H7 (cell line): ENCODE measurements around the gene CIAO3. TPM values are rescaled to one million over a fixed set of nuclear protein-coding genes. Genes with fewer than 3 reads are reported as not detected.
A peak's percentile ranks its signal among the peaks of the same experiment; 100 is the strongest.
"Not testable (repeated sequence)": the region's sequence is repeated elsewhere in the genome, so short reads cannot be mapped to it uniquely, and the experiment has no call there.

Source experiments
- DNase-seq: peaks from one replicate; pipeline ENCODE4 v3.0.0; 2012
- H3K27me3 ChIP-seq: 2 replicates; pipeline ENCODE4 v1.6.0; 2011; ENCODE audit warnings: mild to moderate bottlenecking, low read length; ENCODE audit not compliant: control insufficient read depth, insufficient read depth
- H3K36me3 ChIP-seq: replicated peaks from 2 replicates; pipeline ENCODE4 v1.5.1; 2011; ENCODE audit warnings: low read length; ENCODE audit not compliant: control insufficient read depth, insufficient read depth
- H3K4me3 ChIP-seq: 2 replicates; pipeline ENCODE4 v1.5.1; 2011; ENCODE audit warnings: low read depth, mild to moderate bottlenecking, control low read depth, low read length, moderate library complexity; ENCODE audit not compliant: insufficient read depth
- total RNA-seq: library from RNA; depleted of rRNA; stranded (reverse); fragments of >200 nt; shearing (Covaris generic); gene quantifications from 2 replicates; pipeline ENCODE4 v1.2.3, GENCODE V29; 2014

CIAO3 gene
- total RNA-seq, 1 experiment from 2014 or later: 46.1 TPM

DNA sequence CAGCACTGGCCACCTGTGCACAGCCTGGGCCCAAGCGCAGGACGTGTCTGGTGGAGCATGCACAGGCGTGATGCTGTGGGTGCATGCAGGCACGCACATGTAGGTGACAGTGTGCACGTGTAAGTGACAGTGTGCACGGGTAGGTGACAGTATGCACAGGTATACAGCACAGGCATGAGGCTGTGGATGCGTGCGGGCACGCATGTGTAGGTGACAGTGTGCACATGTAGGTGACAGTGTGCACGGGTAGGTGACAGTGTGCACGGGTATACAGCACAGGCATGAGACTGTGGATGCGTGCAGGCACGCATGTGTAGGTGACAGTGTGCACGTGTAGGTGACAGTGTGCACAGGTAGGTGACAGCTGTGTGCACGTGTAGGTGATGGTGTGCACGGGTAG is 39.5 kb upstream of the CIAO3 start:
- H3K27me3 ChIP-seq: no peaks in the 10 kb centered on the region
- DNase-seq: no peak
- H3K4me3 ChIP-seq: no peak overlapping the region

DNA sequence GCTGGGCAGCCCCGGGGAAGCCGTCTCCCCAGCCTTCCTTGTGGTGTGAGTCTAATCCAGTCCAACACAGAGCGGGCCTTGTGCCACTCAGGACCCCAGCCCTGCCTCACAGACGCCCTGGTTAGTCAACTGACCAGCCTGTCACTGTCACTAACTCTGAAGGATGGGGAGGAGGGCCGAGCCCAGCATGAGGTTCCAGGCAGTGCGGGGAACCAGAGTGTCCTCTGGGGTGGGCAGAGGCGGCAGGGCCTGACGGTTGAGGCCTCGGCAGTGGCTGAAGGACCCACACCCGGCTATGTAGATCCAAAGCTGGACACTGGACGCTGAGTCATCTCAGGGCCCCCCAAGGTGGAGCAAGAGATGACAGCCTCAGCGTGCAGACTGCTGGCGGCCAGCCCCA is 38.8 kb upstream of the CIAO3 start:
- no peak for DNase-seq
- H3K27me3 ChIP-seq: no peaks in the 10 kb centered on the region
- no peaks in the 10 kb centered on the region for H3K36me3 ChIP-seq
- H3K4me3 ChIP-seq: no peak overlapping the region

More for the DNA sequence above, 39.5 kb upstream of the CIAO3 start:
- no peaks in the 10 kb centered on the region for H3K36me3 ChIP-seq

DNA sequence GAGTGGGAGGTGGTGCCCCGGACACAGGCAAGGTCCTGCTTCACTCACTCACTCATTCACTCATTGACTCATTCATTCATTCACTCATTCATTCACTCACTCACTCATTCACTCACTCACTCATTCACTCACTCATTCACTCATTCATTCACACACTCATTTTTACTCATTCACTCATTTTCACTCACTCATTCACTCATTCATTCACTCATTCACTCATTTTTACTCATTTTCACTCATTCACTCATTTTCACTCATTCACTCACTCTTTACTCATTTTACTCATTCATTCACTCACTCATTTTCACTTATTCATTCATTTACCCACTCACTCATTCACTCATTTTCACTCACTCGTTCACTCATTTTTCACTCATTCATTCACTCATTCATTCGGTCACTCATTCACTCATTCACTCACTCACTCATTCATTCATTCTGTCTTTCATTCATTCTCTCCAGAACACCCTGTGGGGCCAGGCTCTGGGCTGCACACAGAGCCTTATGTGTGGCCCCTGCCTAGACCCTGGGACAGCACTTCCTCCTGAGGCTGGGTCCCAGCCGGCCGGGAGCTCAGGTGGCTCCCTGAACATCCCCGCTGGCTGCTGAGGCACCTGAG is 38.2 kb upstream of the CIAO3 start:
- Histone ChIP-seq H3K27me3 (no peaks in the 10 kb centered on the region), H3K4me3 (no peak overlapping the region), H3K36me3 (no peaks in the 10 kb centered on the region)
- DNase-seq: no peak

GRCh38 chr16:778447-778846 is 37.6 kb upstream of the CIAO3 start:
- no peak overlapping the region for H3K4me3 ChIP-seq
- no peaks in the 10 kb centered on the region for H3K36me3 ChIP-seq
- no peak for DNase-seq
- H3K27me3 ChIP-seq: no peaks in the 10 kb centered on the region

- no peak overlapping the region for H3K4me3 ChIP-seq
- no peaks in the 10 kb centered on the region for H3K36me3 ChIP-seq
- no peaks in the 10 kb centered on the region for H3K27me3 ChIP-seq
- no peak for DNase-seq
Observed at GRCh38 chr16:777826-778225, 37.0 kb upstream of the CIAO3 start.

GRCh38 chr16:776824-777223 is 36.0 kb upstream of the CIAO3 start:
- no peak overlapping the region for H3K4me3 ChIP-seq
- no peaks in the 10 kb centered on the region for H3K36me3 ChIP-seq
- DNase-seq: no peak
- no peaks in the 10 kb centered on the region for H3K27me3 ChIP-seq

DNA sequence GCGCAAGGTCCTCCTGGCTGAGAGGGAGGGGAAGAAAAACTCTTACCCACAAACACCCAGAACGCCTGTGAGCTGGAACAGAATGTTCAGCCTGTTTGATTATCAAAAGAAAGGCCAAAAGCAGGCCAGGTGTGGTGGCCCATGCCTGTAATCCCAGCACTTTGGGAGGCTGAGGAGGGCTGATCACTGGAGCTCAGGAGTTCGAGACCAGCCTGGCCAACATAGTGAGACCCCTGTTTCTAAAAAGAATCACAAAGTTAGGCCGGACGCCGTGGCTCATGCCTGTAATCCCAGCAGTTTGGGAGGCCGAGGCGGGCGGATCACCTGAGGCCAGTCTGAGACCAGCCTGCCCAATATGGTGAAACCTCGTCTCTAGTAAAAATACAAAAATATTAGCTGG is 35.5 kb upstream of the CIAO3 start:
- H3K36me3 ChIP-seq, DNase-seq, H3K4me3 ChIP-seq, H3K27me3 ChIP-seq: not testable (repeated sequence)

GRCh38 chr16:775236-775796 is 34.5 kb upstream of the CIAO3 start:
- no peaks in the 10 kb centered on the region for H3K36me3 ChIP-seq
- H3K4me3 ChIP-seq: no peak overlapping the region
- no peak for DNase-seq
- H3K27me3 ChIP-seq: no peaks in the 10 kb centered on the region

GRCh38 chr16:774086-775001 is 33.5 kb upstream of the CIAO3 start:
- Histone ChIP-seq H3K36me3 (no peaks in the 10 kb centered on the region), H3K27me3 (no peaks in the 10 kb centered on the region), H3K4me3 (no peak overlapping the region)
- DNase-seq: no peak

DNA sequence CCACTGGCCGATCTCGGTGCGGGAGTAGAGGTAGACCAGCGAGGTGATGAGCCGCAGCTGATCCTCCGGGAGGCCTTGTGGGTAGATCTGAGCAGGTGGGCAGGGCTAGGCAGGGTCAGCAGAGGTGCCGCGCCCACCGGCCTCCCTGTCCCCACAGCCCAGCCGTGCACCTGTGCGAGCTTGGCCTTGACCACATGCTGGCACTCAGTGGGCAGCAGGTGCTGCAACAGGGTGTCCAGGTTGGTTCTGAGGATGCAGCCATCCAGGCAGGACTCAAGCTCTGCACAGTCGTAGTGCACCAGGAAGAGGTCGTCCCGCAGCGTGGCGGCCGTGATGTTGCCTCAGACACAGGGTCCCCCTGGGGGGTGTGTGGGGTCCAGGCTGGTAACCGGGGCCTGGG is 32.2 kb upstream of the CIAO3 start:
- no peaks in the 10 kb centered on the region for H3K36me3 ChIP-seq
- H3K27me3 ChIP-seq: no peaks in the 10 kb centered on the region
- no peak for DNase-seq
- no peak overlapping the region for H3K4me3 ChIP-seq

GRCh38 chr16:770411-770810 is 29.6 kb upstream of the CIAO3 start:
- no peak overlapping the region for H3K4me3 ChIP-seq

DNA sequence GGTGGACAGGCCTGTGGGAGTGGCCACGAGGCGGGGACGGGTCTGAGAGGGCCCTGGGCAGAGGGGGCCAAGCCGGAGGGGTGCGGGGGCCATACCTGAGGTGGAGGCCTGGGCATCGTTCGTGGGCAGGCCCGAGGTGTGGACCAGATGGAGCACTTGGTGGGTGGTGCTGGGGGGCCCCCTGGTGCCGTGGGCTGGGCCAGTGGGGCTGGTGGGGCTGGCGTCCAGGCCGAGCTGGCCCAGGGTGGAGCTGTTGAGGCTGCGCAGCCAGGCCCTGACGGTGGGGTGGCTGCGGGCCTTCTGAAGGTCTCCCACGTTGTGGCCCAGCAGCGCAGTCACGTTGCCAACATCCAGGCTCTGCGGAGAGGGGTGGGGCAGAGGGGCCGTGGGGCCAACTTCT is 29.1 kb upstream of the CIAO3 start:
- Histone ChIP-seq H3K4me3 (no peak overlapping the region), H3K27me3 (no peaks in the 10 kb centered on the region), H3K36me3 (no peaks in the 10 kb centered on the region)
- DNase-seq: no peak

More at GRCh38 chr16:770411-770810, 29.6 kb upstream of the CIAO3 start:
- DNase-seq: no peak
- Histone ChIP-seq H3K36me3 (no peaks in the 10 kb centered on the region), H3K27me3 (no peaks in the 10 kb centered on the region)

DNA sequence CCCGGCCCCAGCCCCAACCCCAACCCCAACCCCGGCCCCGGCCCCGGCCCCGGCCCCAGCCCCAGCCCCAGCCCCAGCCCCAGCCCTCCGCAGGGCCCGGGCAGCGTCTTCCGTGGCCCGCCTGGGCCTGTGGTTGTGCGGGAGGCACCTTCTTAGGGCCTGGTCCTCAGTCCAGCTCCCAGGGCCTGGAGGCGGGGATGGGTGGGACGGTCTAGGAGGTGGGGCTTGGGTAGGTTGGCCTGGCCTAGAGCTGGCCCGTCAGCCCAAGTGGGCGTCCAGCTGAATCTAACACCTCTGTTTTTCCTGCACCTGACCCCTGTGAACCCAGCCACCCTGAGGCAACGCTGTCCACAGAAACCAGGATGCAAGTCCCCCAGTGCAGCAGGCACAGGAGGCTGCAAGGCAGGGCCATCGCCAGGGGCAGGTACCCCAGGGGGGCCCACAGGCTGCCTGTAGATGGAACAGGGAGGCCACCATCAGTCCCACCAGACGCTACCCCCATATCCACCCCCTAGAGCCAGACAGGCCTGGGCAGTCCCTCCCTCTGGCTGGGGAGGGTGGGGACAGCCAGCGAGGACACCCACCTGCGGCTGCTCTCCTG is 28.5 kb upstream of the CIAO3 start:
- DNase-seq: peak; percentile 85
- no peaks in the 10 kb centered on the region for H3K36me3 ChIP-seq
- H3K4me3 ChIP-seq: no peak overlapping the region; the same call in 1 of the 2 replicates
- H3K27me3 ChIP-seq: no peaks in the 10 kb centered on the region

DNA sequence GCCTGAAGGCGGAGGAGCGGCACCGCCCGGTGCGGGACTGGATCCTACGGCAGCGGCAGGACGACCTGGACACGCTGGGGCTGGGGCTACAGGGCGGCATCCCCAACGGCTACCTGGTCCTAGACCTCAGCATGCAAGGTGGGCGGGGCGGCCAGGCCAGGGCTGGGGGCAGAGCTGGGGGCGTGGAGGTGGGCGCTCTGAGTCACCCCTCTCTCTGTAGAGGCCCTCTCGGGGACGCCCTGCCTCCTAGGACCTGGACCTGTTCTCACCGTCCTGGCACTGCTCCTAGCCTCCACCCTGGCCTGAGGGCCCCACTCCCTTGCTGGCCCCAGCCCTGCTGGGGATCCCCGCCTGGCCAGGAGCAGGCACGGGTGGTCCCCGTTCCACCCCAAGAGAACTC is 27.6 kb upstream of the CIAO3 start:
- no peak overlapping the region for H3K4me3 ChIP-seq
- no peaks in the 10 kb centered on the region for H3K36me3 ChIP-seq
- DNase-seq: peak; percentile 78
- no peaks in the 10 kb centered on the region for H3K27me3 ChIP-seq
